ENCODE data around the gene USP3. TPM values are rescaled to one million over a fixed set of nuclear protein-coding genes. Genes with fewer than 3 reads are reported as not detected.

The USP3 gene
- total and polyA plus RNA-seq, 7 donors: 20.4 to 66.5 (median 46.4) TPM

- peaks cover 0 to 83% (median 51%) of the 10 kb centered on the region in 4 donors for H3K4me1 ChIP-seq
- WGBS, 2 donors: 12 to 30% methylated on average over 19 of the region's 19 CpGs
These were observed 95.1 kb downstream of the USP3 start for GRCh38 chr15:63599401-63600000.

DNA sequence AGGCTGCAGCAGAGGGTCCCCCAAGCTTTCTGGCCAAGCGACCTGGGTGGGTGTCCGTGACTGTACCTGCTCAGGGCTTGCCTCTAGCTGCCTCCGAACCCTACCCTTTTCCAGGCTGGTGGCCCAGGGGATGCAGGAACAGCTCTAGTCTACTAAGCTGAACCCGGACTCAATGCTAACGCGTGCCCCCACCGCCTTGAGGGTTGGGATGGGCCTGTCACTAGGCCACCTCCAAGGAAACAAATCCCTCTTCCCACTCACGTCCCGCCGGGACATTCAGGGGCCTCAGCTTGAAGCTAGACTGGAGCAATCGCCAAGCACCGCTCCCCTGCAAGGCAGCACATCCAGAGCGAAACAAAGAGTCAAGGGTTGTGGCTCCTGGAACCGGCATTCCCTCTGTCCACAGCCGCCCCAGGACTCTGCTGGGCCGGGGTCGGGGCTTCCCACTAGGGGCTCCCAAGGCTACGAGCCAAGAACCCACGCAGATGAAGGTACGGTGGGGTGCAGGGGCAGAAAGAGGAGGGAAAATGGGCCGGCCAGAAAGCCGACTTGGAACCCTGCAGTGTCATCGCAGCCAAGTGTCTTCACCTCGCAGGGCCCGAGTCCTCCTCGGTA is 95.7 kb downstream of the USP3 start:
- peaks cover 0 to 79% (median 45%) of the 10 kb centered on the region in 4 donors for H3K4me1 ChIP-seq
- no peaks in the 10 kb centered on the region for H3K36me3 ChIP-seq
- H3K27ac ChIP-seq: peak overlapping the region; percentile 87 to 95 (median 92)
- intact Hi-C loops (cut with DNase I): loop anchor here (10.0 kb wide), 1 partner anchor 545 kb away; no protein-coding TSS in a partner anchor
- WGBS, 2 donors: 7 to 23% methylated on average over 26 of the region's 26 CpGs
- peak; percentile 75 for DNase-seq
- H3K9me3 ChIP-seq: no peaks in the 10 kb centered on the region
- no peaks in the 10 kb centered on the region for H3K27me3 ChIP-seq
- peak overlapping the region; percentile 42 to 68 (median 60) for H3K4me3 ChIP-seq
- TF ChIP-seq POLR2A (IDR thresholded peaks at IDR 0.05): no peak
- TF ChIP-seq, protein P1, sequence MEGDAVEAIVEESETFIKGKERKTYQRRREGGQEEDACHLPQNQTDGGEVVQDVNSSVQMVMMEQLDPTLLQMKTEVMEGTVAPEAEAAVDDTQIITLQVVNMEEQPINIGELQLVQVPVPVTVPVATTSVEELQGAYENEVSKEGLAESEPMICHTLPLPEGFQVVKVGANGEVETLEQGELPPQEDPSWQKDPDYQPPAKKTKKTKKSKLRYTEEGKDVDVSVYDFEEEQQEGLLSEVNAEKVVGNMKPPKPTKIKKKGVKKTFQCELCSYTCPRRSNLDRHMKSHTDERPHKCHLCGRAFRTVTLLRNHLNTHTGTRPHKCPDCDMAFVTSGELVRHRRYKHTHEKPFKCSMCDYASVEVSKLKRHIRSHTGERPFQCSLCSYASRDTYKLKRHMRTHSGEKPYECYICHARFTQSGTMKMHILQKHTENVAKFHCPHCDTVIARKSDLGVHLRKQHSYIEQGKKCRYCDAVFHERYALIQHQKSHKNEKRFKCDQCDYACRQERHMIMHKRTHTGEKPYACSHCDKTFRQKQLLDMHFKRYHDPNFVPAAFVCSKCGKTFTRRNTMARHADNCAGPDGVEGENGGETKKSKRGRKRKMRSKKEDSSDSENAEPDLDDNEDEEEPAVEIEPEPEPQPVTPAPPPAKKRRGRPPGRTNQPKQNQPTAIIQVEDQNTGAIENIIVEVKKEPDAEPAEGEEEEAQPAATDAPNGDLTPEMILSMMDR (IDR thresholded peaks at IDR 0.05): peak in 1 of 4 experiments; percentile 12

More at GRCh38 chr15:63599401-63600000, 95.1 kb downstream of the USP3 start:
- Histone ChIP-seq H3K9me3 (no peaks in the 10 kb centered on the region), H3K36me3 (no peaks in the 10 kb centered on the region), H3K27ac (peak overlapping the region; percentile 87 to 95 (median 92)), H3K4me3 (peak overlapping the region; percentile 42 to 68 (median 60)), H3K27me3 (no peaks in the 10 kb centered on the region)
- DNase-seq: peak; percentile 92
- TF ChIP-seq POLR2A (IDR thresholded peaks at IDR 0.05) (no peak), POLR2AphosphoS5 (IDR thresholded peaks at IDR 0.05) (peak in 3 of 4 donors; percentile 24 to 53 (median 51))
- TF ChIP-seq, protein P1 (IDR thresholded peaks at IDR 0.05): peak; percentile 62 to 79 (median 76)
- intact Hi-C loops (cut with DNase I): loop anchor here (2.0 to 5.0 kb wide), 3 partner anchors 113 to 322 kb away; partner anchors contain the start of gene APH1B

- peak; percentile 93 for DNase-seq
These were observed 96.2 kb downstream of the USP3 start for GRCh38 chr15:63600616-63601025.

GRCh38 chr15:63601026-63601703 is 96.8 kb downstream of the USP3 start:
- Histone ChIP-seq H3K9me3 (no peaks in the 10 kb centered on the region), H3K27ac (peak overlapping the region; percentile 87 to 95 (median 92)), H3K36me3 (no peaks in the 10 kb centered on the region), H3K4me3 (peak overlapping the region; percentile 38 to 68 (median 60)), H3K4me1 (peaks cover 0 to 79% (median 40%) of the 10 kb centered on the region in 4 donors), H3K27me3 (no peaks in the 10 kb centered on the region)
- TF ChIP-seq EP300 (IDR thresholded peaks at IDR 0.05) (no peak), POLR2AphosphoS5 (IDR thresholded peaks at IDR 0.05) (peak in 2 of 4 donors; percentile 68 to 70)
- WGBS, 2 donors: 0 to 1% methylated on average over 63 of the region's 63 CpGs
- DNase-seq: peak; percentile 71
- intact Hi-C loops (cut with DNase I): loop anchor here (10.0 kb wide), 1 partner anchor 546 kb away; no protein-coding TSS in a partner anchor

More at GRCh38 chr15:63600616-63601025, 96.2 kb downstream of the USP3 start:
- Histone ChIP-seq H3K9me3 (no peaks in the 10 kb centered on the region), H3K4me1 (peaks cover 0 to 79% (median 41%) of the 10 kb centered on the region in 4 donors), H3K27ac (peak overlapping the region; percentile 87 to 95 (median 92)), H3K27me3 (no peaks in the 10 kb centered on the region), H3K36me3 (no peaks in the 10 kb centered on the region), H3K4me3 (peak overlapping the region; percentile 42 to 68 (median 60))
- peak; percentile 83 to 97 (median 90) for TF ChIP-seq POLR2AphosphoS5 (IDR thresholded peaks at IDR 0.05)
- TF ChIP-seq POLR2A (IDR thresholded peaks at IDR 0.05): peak; percentile 69 to 74
- TF ChIP-seq, protein P1 (IDR thresholded peaks at IDR 0.05): no peak
- intact Hi-C loops (cut with DNase I): loop anchor here (10.0 kb wide), 1 partner anchor 546 kb away; no protein-coding TSS in a partner anchor
- 0% methylated on average over 60 of the region's 60 CpGs for WGBS, 2 donors
